NCI-H446 (cell line): Measurements from ENCODE around the gene CYRIA.

Source experiments
- DNase-seq, 2 experiments: peaks; one replicate each; lab custom pipeline; 2025; lab: John Stamatoyannopoulos, UW

The CYRIA gene

GRCh38 chr2:16650287-16651249 lies 15.1 kb downstream of the CYRIA start:
- no peak for DNase-seq

GRCh38 chr2:16649353-16650286 lies 16.0 kb downstream of the CYRIA start:
- no peak for DNase-seq

GRCh38 chr2:16647992-16648617 lies 17.5 kb downstream of the CYRIA start:
- no peak for DNase-seq

GRCh38 chr2:16645775-16646559 lies 19.7 kb downstream of the CYRIA start:
- no peak for DNase-seq

GRCh38 chr2:16645088-16645487 lies 20.5 kb downstream of the CYRIA start:
- no peak for DNase-seq

GRCh38 chr2:16644221-16644925 lies 21.3 kb downstream of the CYRIA start:
- DNase-seq, result no peak

GRCh38 chr2:16643099-16643498 lies 22.5 kb downstream of the CYRIA start:
- no peak for DNase-seq

- DNase-seq, result no peak
Observed at GRCh38 chr2:16642088-16642487, 23.5 kb downstream of the CYRIA start.

GRCh38 chr2:16641509-16641908 lies 24.1 kb downstream of the CYRIA start:
- no peak for DNase-seq

- no peak for DNase-seq
Observed at GRCh38 chr2:16640867-16641266, 24.8 kb downstream of the CYRIA start.

- peak in 1 of 2 experiments; percentile 7 for DNase-seq
Observed at GRCh38 chr2:16640001-16640700, 25.5 kb downstream of the CYRIA start.

- no peak for DNase-seq
Observed at GRCh38 chr2:16639431-16639830, 26.2 kb downstream of the CYRIA start.

- DNase-seq, result no peak
Observed at GRCh38 chr2:16638946-16639345, 26.7 kb downstream of the CYRIA start.

- DNase-seq, result no peak
Observed at GRCh38 chr2:16637304-16637703, 28.3 kb downstream of the CYRIA start.

GRCh38 chr2:16635791-16636699 lies 29.6 kb downstream of the CYRIA start:
- DNase-seq, result no peak

GRCh38 chr2:16633621-16634430 lies 31.8 kb downstream of the CYRIA start:
- DNase-seq, result no peak

GRCh38 chr2:16632598-16632997 lies 33.0 kb downstream of the CYRIA start:
- DNase-seq, result no peak

GRCh38 chr2:16630463-16630862 lies 35.2 kb downstream of the CYRIA start:
- no peak for DNase-seq
